WTC11 (cell line): ENCODE measurements around the gene CAMK2N2. TPM values are rescaled to one million over a fixed set of nuclear protein-coding genes. Genes with fewer than 3 reads are reported as not detected.

Experiments
- ATAC-seq: fragments of 200-7000 bp; cut with Tn5 transposase; 2 replicates; pipeline ENCODE4 v1.10.0; 2021; ENCODE audit warnings: mild to moderate bottlenecking, moderate library complexity
- CTCF ChIA-PET: fragments of 300-600 bp; sonication (Branson Sonifier 250); formaldehyde crosslinking; loops from one replicate; lab custom pipeline; 2021; ENCODE audit warnings: antibody characterized with exemption; lab: Charles Lee
- POLR2A ChIA-PET: fragments of 350-600 bp; sonication (Branson Sonifier 250); formaldehyde crosslinking; loops from one replicate; lab custom pipeline; 2021; ENCODE audit warnings: antibody characterized with exemption; lab: Charles Lee
- DNase-seq: peaks from one replicate; pipeline ENCODE4 v3.0.0; 2021; ENCODE audit warnings: low spot score
- H3K27ac Mint-ChIP-seq: 2 replicates; pipeline ENCODE4 v1.8.0; 2021; ENCODE audit warnings: mixed read lengths
- H3K27me3 Mint-ChIP-seq: 2 replicates; pipeline ENCODE4 v1.8.0; 2021; ENCODE audit warnings: low read depth, mild to moderate bottlenecking, moderate library complexity, mixed read lengths
- H3K36me3 Mint-ChIP-seq: 2 replicates; pipeline ENCODE4 v1.8.0; 2021; ENCODE audit warnings: mixed read lengths
- H3K4me1 Mint-ChIP-seq: 2 replicates; pipeline ENCODE4 v1.8.0; 2022; ENCODE audit warnings: mixed read lengths
- H3K4me3 Mint-ChIP-seq: 2 replicates; pipeline ENCODE4 v1.8.0; 2021; ENCODE audit warnings: mild to moderate bottlenecking, moderate library complexity, mixed read lengths
- H3K9me3 Mint-ChIP-seq: 2 replicates; pipeline ENCODE4 v1.8.0; 2021; ENCODE audit warnings: mixed read lengths
- FOXK1 ChIP-seq: sonication (generic); formaldehyde crosslinking; IDR thresholded peaks from 2 replicates; pipeline ENCODE4 v1.8.0; 2022; ENCODE audit warnings: mild to moderate bottlenecking, moderate library complexity, missing genetic modification reagents
- GABPB1 ChIP-seq: sonication (generic); formaldehyde crosslinking; IDR thresholded peaks from 2 replicates; pipeline ENCODE4 v1.8.1; 2023; ENCODE audit warnings: mild to moderate bottlenecking, missing genetic modification reagents
- NR2C2 ChIP-seq: sonication (generic); formaldehyde crosslinking; IDR thresholded peaks from 2 replicates; pipeline ENCODE4 v1.8.0; 2022; ENCODE audit warnings: mild to moderate bottlenecking, missing genetic modification reagents
- RELA ChIP-seq: sonication (generic); formaldehyde crosslinking; IDR thresholded peaks from 2 replicates; pipeline ENCODE4 v1.8.1; 2022; ENCODE audit warnings: missing genetic modification reagents, mild to moderate bottlenecking, borderline replicate concordance
- RORB ChIP-seq: fragments of 250-450 bp; sonication (Bioruptor Pico); IDR thresholded peaks from 2 replicates; pipeline ENCODE4 v1.9.0; 2021; ENCODE audit warnings: mild to moderate bottlenecking
- SP1 ChIP-seq: sonication (generic); formaldehyde crosslinking; conservative IDR thresholded peaks from 2 replicates; pipeline ENCODE4 v1.8.1; 2022; ENCODE audit warnings: missing genetic modification reagents
- TEAD1 ChIP-seq: sonication (generic); formaldehyde crosslinking; IDR thresholded peaks from 2 replicates; pipeline ENCODE4 v1.8.0; 2022; ENCODE audit warnings: mild to moderate bottlenecking, missing genetic modification reagents
- total RNA-seq: library from RNA; stranded (reverse); gene quantifications from 3 replicates; pipeline ENCODE4 v1.2.3, GENCODE V29; 2021
- TF ChIP-seq, protein P1 (sequence below): fragments of 200-600 bp; IDR thresholded peaks from 2 replicates; pipeline ENCODE4 v1.8.0; 2022; ENCODE audit warnings: antibody characterized with exemption
- TF ChIP-seq, protein P2 (sequence below): sonication (generic); formaldehyde crosslinking; IDR thresholded peaks from 2 replicates; pipeline ENCODE4 v1.8.0; 2022; ENCODE audit warnings: mild to moderate bottlenecking, missing genetic modification reagents
- TF ChIP-seq, protein P3 (sequence below): fragments of 250-450 bp; sonication (Bioruptor Pico); IDR thresholded peaks from 2 replicates; pipeline ENCODE4 v1.9.0; 2021; ENCODE audit warnings: mild to moderate bottlenecking
- TF ChIP-seq, protein P4 (sequence below): sonication (generic); formaldehyde crosslinking; IDR thresholded peaks from 2 replicates; pipeline ENCODE4 v1.8.0; 2022; ENCODE audit warnings: mild to moderate bottlenecking, missing genetic modification reagents
- TF ChIP-seq, protein P5 (sequence below): sonication (generic); formaldehyde crosslinking; IDR thresholded peaks from 2 replicates; pipeline ENCODE4 v1.8.1; 2022; ENCODE audit warnings: mild to moderate bottlenecking, missing genetic modification reagents, moderate library complexity, borderline replicate concordance
- TF ChIP-seq, protein P6 (sequence below): sonication (generic); formaldehyde crosslinking; IDR thresholded peaks from 2 replicates; pipeline ENCODE4 v1.8.1; 2022; ENCODE audit warnings: mild to moderate bottlenecking, moderate library complexity, missing genetic modification reagents
- TF ChIP-seq, protein P7 (sequence below): sonication (generic); formaldehyde crosslinking; IDR thresholded peaks from 2 replicates; pipeline ENCODE4 v1.8.1; 2023; ENCODE audit warnings: mild to moderate bottlenecking, moderate library complexity, missing genetic modification reagents

CAMK2N2 gene
- total RNA-seq, 1 experiment from 2014 or later: 10.5 TPM

DNA sequence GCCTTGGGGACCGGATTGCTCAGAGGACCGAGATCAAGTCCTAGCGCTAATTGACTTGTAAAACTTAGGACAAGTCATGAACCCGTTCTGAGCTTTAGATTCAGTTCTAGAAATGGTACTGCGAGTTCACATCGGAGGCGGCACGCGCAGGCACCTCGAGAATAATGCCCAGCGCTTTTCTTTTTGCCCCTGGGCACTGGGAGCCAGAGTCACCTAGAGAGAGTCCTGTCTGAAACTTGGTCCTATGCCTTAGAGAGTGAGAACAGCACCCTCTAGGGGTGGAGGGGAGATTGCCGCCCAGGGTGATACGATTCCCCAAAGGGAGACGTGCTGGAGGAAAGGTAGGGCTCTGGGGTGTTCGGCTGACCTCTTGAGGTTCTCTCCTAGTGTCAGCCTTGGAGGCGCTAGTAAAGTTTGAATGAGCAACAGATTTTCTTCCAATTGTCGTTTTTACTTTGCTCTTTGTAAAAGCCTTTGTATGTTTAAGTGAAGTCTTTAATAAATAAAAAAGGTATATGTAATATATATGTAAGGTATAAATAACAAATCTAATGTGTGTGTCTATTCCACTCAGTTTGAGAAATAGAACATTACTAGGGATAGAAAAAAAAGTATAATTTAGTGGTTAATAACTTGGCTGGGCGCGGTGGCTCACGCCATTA is 11.1 kb downstream of the CAMK2N2 start:
- peak overlapping the region; percentile 57; the same call in 1 of the 2 replicates for H3K27ac Mint-ChIP-seq
- TF ChIP-seq, protein P1, sequence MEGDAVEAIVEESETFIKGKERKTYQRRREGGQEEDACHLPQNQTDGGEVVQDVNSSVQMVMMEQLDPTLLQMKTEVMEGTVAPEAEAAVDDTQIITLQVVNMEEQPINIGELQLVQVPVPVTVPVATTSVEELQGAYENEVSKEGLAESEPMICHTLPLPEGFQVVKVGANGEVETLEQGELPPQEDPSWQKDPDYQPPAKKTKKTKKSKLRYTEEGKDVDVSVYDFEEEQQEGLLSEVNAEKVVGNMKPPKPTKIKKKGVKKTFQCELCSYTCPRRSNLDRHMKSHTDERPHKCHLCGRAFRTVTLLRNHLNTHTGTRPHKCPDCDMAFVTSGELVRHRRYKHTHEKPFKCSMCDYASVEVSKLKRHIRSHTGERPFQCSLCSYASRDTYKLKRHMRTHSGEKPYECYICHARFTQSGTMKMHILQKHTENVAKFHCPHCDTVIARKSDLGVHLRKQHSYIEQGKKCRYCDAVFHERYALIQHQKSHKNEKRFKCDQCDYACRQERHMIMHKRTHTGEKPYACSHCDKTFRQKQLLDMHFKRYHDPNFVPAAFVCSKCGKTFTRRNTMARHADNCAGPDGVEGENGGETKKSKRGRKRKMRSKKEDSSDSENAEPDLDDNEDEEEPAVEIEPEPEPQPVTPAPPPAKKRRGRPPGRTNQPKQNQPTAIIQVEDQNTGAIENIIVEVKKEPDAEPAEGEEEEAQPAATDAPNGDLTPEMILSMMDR: peak; percentile 77
- TF ChIP-seq, protein P2, sequence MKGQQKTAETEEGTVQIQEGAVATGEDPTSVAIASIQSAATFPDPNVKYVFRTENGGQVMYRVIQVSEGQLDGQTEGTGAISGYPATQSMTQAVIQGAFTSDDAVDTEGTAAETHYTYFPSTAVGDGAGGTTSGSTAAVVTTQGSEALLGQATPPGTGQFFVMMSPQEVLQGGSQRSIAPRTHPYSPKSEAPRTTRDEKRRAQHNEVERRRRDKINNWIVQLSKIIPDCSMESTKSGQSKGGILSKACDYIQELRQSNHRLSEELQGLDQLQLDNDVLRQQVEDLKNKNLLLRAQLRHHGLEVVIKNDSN (CRISPR knock-in tag): no peak
- TF ChIP-seq, all 79 proteins: peak for 1
- Mint-ChIP-seq H3K36me3 (peaks cover 3% of the 10 kb centered on the region), H3K4me1 (0 out of 2 replicates have a peak, but pooled peaks cover 5% of the 10 kb centered on the region), H3K4me3 (peak overlapping the region; percentile 98), H3K9me3 (no peaks in the 10 kb centered on the region), H3K27me3 (no peaks in the 10 kb centered on the region)
- CTCF ChIA-PET: interaction anchor here (0.7 to 1.9 kb wide), 24 partner anchors 9 to 366 kb away, joined by 3 to 28 read pairs (median 4); partner anchors contain the start of genes ABCC5, ABCF3, CAMK2N2 and EIF2B5
- peak; percentile 98 for DNase-seq
- peak; percentile 72 for ATAC-seq
- POLR2A ChIA-PET: interaction anchor here (0.6 to 0.8 kb wide), 3 partner anchors 34 to 348 kb away, joined by 3 read pairs; no protein-coding TSS in a partner anchor

DNA sequence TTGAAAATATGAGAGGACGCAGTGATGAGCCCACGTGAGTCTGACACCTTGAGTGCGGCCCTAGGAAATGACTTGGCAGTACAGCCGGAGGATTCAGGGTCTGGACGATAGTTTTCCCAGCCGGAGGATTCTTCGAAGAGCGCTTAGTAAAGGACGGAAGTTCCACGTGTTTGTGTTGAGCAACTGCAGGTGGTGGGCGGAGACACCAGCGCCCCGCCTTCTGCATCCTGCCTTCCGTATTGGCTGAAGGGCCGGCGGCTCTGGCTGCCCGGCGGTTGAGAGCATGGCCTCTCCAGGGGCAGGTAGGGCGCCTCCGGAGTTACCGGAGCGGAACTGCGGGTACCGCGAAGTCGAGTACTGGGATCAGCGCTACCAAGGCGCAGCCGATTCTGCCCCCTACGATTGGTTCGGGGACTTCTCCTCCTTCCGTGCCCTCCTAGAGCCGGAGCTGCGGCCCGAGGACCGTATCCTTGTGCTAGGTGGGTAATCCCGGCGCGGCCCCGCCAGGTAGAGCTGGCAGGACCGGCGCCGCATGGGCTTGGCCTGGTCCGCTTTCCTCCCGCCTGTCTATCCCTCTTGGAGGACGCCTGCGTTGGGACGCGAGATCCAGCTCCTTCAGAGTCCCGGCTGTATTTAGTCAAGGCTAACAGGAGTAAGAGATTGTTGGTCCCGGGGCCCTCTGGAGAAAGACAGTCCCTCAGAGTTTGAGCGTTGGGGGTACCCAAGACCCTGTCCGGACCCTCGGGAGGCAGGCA is 11.8 kb downstream of the CAMK2N2 start, which contains the start of gene EEF1AKMT4:
EEF1AKMT4 (plus strand) TSS at position 261 of the 755 bp plus-strand sequence; CDS start at position 284, 23 bp downstream.
- POLR2A ChIA-PET: interaction anchor here (0.6 to 0.8 kb wide), 3 partner anchors 33 to 347 kb away, joined by 3 read pairs; no protein-coding TSS in a partner anchor

More for the DNA sequence above, 11.8 kb downstream of the CAMK2N2 start, which contains the start of gene EEF1AKMT4:
- H3K4me3 Mint-ChIP-seq: peak within 1 kb of the TSS; percentile 98
- CTCF ChIA-PET: interaction anchor here (0.7 to 1.9 kb wide), 25 partner anchors 9 to 365 kb away, joined by 3 to 28 read pairs (median 4); partner anchors contain the start of genes ABCC5, ABCF3, CAMK2N2 and EIF2B5
- H3K36me3 Mint-ChIP-seq: peaks cover 10% of the 10 kb centered on the region
- TF ChIP-seq RELA: peak; percentile 50; the same call in 1 of the 2 replicates
- TF ChIP-seq, protein P3, sequence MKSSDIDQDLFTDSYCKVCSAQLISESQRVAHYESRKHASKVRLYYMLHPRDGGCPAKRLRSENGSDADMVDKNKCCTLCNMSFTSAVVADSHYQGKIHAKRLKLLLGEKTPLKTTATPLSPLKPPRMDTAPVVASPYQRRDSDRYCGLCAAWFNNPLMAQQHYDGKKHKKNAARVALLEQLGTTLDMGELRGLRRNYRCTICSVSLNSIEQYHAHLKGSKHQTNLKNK (CRISPR knock-in tag): no peak
- TF ChIP-seq, protein P4, sequence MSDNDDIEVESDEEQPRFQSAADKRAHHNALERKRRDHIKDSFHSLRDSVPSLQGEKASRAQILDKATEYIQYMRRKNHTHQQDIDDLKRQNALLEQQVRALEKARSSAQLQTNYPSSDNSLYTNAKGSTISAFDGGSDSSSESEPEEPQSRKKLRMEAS (CRISPR knock-in tag): peak; percentile 93
- TF ChIP-seq, protein P5, sequence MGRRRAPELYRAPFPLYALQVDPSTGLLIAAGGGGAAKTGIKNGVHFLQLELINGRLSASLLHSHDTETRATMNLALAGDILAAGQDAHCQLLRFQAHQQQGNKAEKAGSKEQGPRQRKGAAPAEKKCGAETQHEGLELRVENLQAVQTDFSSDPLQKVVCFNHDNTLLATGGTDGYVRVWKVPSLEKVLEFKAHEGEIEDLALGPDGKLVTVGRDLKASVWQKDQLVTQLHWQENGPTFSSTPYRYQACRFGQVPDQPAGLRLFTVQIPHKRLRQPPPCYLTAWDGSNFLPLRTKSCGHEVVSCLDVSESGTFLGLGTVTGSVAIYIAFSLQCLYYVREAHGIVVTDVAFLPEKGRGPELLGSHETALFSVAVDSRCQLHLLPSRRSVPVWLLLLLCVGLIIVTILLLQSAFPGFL (CRISPR knock-in tag): no peak
- TF ChIP-seq SP1 (CRISPR knock-in tag): peak; percentile 79
- TF ChIP-seq GABPB1 (CRISPR knock-in tag): 0 out of 2 replicates have a peak, but pooled peaks have one; percentile 38
- no peak for TF ChIP-seq NR2C2 (CRISPR knock-in tag)
- peak; percentile 60 for TF ChIP-seq TEAD1 (CRISPR knock-in tag)
- TF ChIP-seq, protein P6, sequence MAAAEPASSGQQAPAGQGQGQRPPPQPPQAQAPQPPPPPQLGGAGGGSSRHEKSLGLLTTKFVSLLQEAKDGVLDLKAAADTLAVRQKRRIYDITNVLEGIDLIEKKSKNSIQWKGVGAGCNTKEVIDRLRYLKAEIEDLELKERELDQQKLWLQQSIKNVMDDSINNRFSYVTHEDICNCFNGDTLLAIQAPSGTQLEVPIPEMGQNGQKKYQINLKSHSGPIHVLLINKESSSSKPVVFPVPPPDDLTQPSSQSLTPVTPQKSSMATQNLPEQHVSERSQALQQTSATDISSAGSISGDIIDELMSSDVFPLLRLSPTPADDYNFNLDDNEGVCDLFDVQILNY: peak; percentile 36; the same call in 1 of the 2 replicates
- TF ChIP-seq, protein P7, sequence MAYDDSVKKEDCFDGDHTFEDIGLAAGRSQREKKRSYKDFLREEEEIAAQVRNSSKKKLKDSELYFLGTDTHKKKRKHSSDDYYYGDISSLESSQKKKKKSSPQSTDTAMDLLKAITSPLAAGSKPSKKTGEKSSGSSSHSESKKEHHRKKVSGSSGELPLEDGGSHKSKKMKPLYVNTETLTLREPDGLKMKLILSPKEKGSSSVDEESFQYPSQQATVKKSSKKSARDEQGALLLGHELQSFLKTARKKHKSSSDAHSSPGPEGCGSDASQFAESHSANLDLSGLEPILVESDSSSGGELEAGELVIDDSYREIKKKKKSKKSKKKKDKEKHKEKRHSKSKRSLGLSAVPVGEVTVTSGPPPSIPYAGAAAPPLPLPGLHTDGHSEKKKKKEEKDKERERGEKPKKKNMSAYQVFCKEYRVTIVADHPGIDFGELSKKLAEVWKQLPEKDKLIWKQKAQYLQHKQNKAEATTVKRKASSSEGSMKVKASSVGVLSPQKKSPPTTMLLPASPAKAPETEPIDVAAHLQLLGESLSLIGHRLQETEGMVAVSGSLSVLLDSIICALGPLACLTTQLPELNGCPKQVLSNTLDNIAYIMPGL (CRISPR knock-in tag): peak; percentile 91
- TF ChIP-seq FOXK1: peak; percentile 99
- no peak for TF ChIP-seq RORB (CRISPR knock-in tag)
- TF ChIP-seq, all 79 proteins: peak for 8
- Mint-ChIP-seq H3K27me3 (no peaks in the 10 kb centered on the region), H3K9me3 (no peaks in the 10 kb centered on the region), H3K4me1 (0 out of 2 replicates have a peak, but pooled peaks cover 5% of the 10 kb centered on the region), H3K27ac (peak within 1 kb of the TSS; percentile 100)
- peak; percentile 99 for DNase-seq
- peak; percentile 92 for ATAC-seq
